Activated CD8-positive, alpha-beta memory T cell treated with anti-CD3 and anti-CD28 coated beads for 36 hours (primary cell): ENCODE results near the gene NKAIN2. TPM values are rescaled to one million over a fixed set of nuclear protein-coding genes. Genes with fewer than 3 reads are reported as not detected.

ENCODE experiments used
- CTCF ChIA-PET: fragments of 350-600 bp; sonication (Branson Sonifier 250); formaldehyde crosslinking; loops from one replicate; lab custom pipeline; 2021; ENCODE audit warnings: antibody characterized with exemption; lab: Charles Lee
- POLR2A ChIA-PET: fragments of 350-600 bp; sonication (Branson Sonifier 250); formaldehyde crosslinking; loops from one replicate; lab custom pipeline; 2021; ENCODE audit warnings: antibody characterized with exemption; lab: Charles Lee
- total RNA-seq, 2 experiments: library from RNA; stranded (reverse); gene quantifications; one replicate each; pipeline ENCODE4 v1.2.3, GENCODE V29; 2021

Gene NKAIN2
- total RNA-seq, 2 experiments from 2014 or later = not detected

DNA sequence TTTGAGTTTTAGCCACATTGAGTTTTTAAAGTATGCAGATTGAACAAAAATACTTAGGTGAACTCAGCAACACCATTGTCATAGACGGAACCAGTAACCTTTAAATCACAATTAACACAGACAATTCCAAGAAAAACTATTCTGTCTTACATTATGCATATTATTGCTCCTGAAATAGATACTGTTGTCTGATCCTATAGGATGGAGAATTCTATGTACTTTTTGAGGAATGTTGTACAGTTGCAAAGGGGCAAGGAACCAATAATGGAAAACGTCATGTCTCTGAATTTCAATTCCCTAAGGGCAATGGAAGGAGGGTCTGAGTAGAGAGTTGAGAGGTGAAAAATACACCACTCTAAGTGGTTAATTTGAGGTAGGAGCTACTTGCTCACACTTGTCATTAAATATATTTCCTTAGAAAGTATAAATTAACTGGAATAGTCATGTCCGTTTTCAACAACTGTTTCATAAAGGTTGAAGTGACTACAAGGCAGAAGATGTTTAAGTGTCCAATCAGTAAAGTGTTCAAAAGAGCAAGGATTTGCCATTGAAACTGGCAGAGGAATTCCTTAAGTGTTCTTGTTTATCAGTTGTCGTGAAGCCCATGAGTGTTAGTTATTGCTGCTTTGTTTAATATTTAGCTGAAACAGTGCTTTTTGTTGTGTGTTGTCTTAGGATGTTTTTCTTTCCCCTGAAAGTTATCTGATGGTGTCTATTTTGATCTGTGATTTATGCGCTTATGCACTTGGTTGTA is 1.3 kb downstream of the NKAIN2 start:
- CTCF ChIA-PET = no interaction called here
- POLR2A ChIA-PET = no interaction called here

DNA sequence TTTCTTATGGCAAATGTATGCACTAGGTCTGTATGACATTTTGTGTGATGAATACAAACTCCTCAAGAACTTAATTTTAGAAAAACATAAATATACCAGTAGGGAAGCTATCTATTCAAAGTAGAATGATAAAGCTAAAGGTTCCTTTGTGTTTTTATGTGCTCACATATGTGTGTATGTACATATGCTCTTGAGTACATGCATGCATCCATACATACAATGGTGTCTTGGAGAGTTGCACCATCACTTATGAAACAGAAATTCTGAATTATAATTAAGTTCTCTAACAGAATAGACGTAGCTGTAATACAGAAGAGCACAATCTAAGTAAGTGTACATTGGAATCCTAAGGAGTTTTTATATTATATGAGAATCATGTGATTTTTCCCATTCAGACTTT is 2.3 kb downstream of the NKAIN2 start:
- POLR2A ChIA-PET = no interaction called here
- CTCF ChIA-PET = no interaction called here

DNA sequence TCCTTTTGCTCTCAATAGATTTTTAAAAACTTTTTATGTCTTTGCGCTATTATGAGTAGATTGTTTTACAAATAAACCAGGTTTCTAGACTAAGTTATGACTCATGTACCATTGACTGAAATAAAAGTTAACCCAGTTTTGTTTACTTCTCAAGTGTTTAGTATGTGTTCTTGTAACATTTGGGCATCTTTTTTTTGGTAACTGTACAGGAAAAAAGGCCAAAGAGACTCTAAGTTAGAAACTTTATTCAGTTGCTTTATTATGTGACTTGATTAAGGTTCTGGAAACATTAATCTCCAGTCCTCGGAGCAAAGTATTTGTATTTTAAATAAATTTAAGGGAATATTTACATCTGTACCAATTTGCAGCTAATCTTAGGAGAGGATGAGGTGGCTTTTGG is 2.9 kb downstream of the NKAIN2 start:
- POLR2A ChIA-PET = no interaction called here
- CTCF ChIA-PET = no interaction called here

DNA sequence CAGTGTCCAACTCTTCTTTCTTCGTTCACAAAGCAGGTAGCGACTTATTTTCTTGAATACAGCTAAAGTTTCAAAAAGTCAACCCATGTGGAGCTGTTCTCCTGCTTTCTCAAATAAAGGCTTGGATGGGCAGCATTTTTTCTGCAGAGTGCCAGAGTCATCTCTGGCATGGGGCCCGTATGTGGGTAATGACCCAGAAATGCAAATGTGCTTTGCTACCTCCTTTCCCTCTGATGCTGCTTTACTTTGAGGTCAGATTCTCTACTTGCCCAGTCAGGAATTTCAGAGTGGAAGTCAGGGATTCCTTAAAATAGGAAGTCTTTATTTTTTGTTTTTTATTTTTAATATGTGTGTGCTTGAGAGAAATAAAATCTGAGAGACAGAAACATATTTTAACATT is 4.9 kb downstream of the NKAIN2 start:
- POLR2A ChIA-PET = no interaction called here
- CTCF ChIA-PET = no interaction called here

DNA sequence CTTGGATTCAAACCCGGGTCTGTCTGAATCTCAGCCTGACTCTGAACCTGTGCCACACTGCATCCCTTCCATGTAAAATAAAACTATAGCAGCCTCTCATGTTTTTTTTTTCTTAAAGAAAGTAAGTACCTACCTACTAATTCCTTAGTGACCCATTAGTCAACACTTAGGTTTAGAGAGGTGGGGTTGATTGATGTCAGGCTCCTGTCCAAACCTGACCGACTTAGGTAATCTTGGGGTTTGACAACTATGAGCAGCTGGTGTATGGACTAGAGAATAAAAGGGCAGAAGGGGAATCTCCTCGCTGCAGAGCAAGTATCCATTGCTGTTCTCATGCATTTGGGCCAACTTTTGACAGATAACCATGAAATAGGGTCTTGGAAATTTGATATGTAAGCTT is 6.5 kb downstream of the NKAIN2 start:
- ChIA-PET CTCF (no interaction called here), POLR2A (no interaction called here)

DNA sequence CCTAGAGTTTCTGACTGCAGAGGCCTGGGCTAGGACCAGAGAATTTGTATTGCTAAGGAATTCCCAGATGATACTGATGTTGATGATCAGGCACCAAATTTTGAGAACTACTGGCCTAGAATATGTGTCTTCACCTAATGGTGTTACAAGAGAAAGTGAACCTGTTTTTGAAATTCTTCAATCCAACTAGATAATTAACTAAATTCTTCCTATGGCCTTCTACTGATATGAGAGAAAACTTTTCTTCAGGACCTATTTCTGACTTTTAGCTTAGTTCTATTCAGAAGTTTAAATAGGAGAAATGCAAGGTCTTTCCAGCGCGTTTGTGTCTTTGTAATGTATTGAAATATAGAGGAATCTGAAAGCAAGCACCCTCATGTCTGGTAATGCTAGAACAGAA is 7.3 kb downstream of the NKAIN2 start:
- ChIA-PET POLR2A (no interaction called here), CTCF (no interaction called here)

DNA sequence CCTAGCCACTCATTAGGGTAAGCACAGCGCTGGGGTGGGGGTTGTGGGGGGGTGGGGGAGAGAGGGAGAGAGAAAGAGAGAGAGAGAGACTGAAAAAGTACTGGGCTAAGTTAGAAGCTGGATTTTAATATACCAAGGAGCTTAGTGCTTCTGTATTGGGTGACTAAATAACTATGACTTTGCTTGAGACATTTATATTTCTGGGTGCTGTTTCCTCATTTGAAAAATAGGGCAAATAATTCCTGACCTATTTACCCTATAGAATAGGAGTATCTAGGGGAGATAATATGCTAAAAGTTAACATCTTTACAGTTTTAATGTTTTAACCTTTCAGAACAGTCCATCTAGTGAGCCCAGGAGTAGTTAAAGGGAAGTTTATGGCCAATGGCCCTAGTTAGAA is 7.7 kb downstream of the NKAIN2 start:
- CTCF ChIA-PET = no interaction called here
- POLR2A ChIA-PET = no interaction called here

DNA sequence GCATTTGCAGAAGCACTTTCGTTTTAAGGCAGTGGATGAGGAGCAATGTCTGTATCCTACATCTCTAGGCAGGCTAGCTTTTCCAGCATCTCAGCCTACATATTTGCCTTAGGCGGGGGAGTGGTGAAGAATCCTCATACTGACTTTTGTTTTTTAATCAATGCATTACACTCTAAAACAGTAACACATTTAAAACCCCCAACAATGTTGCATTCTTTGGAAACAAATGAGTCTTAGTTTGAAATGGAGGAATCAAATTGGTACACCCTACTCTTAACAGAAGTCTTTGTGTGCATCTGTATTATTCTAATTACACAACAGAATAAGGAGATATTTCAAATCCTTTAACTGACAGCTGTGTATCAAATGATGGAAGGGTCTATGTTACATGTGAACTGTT is 9.0 kb downstream of the NKAIN2 start:
- ChIA-PET POLR2A (no interaction called here), CTCF (no interaction called here)

DNA sequence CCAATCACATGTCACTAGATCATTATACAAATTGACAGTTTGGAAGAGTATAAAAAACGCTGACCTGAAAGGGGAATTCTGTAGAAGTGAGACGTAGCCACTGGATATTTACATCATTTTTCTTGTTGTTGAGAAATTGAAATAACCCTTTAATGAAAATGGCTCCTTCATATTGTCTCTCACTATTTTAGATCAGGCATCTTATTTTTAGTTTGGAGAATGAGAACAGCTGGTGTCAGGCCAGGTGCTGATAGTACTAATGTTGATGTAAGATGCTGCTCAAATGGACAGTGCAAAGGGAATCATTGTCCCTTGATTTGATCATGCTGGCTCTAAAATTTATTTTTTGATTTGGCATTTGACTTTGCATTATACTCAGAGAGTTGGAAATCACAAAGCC is 17.4 kb downstream of the NKAIN2 start:
- POLR2A ChIA-PET = no interaction called here
- CTCF ChIA-PET = no interaction called here

DNA sequence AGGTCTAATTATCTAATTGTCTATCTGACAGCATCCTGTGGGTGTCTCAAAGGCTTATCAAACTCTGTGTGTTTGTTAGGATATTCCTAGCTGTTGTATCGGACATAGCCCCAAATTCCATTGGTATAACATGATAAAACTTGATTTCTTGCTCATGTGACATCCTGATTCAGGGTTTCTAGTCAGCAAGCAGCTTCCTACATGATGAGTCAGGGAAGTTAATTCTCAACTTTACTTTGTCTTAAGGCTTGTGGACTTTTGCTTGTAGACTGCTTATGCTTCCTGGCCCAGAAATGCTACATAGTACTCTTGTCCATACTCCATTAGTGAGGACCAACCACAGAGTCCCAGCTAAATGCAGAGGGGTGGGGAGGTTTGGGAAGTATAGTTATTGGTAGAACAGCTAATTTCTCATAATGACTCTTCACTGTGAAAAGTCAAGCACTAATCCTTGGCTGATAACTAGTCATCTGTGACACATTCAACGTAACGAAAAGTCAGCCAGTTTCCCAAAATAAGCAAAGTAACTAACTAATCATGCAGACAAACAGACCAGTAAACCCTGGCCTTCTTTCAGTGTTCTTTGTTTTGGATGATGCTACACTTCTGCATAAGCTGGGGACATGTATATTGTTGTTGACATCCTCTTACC is 25.8 kb downstream of the NKAIN2 start:
- CTCF ChIA-PET = no interaction called here
- POLR2A ChIA-PET = no interaction called here

DNA sequence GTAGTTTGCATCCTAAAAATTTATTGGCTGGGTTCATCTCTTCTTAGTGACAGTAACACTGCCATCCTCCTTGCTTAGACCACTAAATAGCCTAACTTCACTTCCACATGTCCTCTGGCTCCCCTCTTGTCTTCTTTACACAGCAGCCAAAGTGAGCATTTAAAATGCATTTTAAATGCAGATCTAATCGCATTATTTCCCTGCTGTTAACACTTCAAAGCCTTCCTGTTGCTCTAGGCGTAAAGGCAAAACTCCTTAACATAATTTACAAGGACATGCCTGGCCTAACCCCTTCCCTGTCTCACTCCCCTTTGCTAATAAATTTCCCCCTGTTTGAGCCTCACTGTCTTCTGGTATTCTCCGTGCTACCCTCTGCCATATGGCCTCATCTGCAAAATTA is 26.5 kb downstream of the NKAIN2 start:
- CTCF ChIA-PET = no interaction called here
- POLR2A ChIA-PET = no interaction called here

DNA sequence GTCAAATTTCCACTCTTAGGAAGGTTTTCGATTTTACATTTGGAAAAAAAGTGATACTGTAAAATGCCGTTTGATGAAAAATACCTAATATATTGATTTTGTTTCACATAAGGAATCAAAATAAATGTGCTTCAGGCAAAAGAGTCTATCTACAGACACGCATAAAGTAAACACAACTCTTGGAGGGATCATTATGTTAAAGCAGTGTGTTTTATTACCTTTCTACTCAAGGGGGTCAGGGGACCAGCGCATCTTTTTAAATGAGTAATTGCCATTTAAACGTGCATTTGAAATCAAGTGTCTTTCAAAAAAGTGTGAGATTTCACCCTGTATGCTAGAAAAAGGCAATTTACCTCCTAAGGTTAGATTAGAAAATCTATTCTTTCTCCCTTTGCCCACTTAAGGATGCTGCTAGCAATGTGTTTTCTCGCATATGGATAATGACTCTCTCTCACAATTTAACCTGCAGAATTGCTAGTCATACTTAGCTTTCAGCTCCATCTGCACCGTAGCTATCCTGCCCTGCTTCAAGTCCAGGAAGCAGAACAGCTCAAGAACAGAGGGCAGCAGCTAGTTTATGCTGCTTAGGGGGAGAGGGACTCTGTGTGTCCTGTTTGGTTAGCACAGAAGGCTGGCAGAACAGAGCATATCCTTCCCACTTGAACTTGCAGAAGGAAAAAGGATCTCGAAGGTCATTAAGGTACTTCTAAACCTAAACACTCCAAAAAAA is 35.0 kb downstream of the NKAIN2 start:
- CTCF ChIA-PET = no interaction called here
- POLR2A ChIA-PET = no interaction called here

DNA sequence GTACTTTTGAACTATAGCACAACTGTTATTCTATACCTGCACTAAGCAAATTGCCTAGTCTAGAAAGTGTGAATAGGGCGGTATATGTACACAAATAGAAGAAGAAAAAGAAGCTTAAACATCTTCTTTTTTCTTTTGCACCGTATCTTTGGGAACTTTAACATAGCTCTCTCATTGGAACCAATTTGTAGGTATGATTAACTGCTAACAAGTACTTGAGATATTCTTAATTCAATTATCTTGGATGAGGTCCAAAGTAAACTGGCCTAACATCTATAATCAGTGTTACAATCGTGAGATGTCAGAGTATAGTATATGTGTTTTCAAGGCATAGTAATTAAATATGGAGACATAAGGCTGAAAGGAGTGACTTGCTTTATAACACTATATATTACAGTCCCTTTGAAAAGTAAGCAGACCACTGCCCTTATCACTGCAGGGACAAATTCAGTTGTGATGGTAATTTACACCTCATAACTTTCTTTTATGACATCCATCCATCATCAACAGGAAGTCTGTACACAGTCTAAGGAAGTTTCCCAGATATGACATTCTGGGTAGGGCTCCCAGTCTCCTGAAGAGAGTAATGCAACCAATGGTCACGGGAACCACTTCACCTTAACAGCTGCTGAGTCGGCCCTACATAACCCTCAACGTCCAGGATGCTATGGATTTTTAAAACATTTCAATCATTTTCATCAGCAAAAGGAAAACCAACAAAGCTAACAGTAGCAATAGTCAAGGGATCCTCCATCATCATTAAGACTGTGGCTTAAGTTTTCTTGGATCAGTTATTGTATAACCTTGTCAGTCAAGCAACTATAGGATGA is 37.6 kb downstream of the NKAIN2 start:
- ChIA-PET POLR2A (no interaction called here), CTCF (no interaction called here)

DNA sequence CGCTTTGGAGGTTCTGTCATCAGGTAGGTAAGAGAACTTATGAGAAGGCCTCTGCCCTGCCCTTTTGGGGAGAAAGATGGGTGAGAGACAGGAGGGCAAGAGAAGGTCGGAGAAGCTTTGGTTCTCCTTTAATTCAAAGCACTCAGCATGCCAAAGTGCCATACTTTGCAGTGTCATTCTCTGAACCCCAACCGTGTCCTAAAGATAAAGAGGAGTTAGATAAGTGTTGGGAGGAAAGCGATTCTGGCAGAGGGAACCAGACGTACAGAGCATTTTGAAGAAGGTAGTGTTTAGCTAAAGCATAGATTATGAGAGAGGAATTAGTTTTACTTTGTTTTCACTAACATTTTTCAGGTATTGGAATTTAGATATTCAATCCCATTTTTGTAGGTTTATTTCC is 40.3 kb downstream of the NKAIN2 start:
- POLR2A ChIA-PET = no interaction called here
- CTCF ChIA-PET = no interaction called here

DNA sequence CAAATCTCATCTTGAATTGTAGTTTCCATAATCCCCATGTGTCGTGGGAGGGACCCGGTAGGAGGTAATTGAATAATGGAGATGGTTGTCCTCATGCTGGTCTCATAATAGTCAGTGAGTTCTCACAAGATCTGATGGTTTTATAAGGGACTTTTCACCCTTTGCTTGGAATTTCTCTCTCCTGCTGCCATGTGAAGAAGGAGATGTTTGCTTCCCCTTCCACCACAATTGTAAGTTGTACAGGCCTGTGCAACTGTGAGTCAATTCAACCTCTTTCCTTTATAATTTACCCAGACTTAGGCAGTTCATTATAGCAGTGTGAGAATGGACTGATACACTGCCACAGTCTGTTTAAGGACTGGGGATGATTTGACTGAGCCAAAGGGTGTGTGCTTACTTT is 44.7 kb downstream of the NKAIN2 start:
- ChIA-PET CTCF (no interaction called here), POLR2A (no interaction called here)

DNA sequence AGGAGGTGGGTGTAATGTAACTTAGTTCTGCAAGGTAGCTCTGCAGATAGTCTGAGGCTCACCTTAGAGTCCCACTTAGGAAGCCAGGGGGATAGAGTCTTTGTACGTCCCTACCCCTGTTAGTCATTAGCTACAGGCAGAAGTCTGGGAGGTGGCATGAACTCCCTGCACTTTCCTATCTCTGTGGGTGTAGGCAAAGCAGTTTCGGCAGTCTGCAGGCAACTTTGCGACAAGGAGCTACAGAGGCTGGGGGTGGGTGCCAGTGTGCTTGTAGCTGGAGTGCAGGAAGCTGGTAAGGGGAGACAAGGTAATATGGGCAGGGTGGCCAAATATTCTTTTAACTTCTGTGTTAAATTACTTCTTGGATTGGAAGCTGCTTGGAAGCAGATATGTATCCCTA is 45.7 kb downstream of the NKAIN2 start:
- ChIA-PET CTCF (no interaction called here), POLR2A (no interaction called here)

DNA sequence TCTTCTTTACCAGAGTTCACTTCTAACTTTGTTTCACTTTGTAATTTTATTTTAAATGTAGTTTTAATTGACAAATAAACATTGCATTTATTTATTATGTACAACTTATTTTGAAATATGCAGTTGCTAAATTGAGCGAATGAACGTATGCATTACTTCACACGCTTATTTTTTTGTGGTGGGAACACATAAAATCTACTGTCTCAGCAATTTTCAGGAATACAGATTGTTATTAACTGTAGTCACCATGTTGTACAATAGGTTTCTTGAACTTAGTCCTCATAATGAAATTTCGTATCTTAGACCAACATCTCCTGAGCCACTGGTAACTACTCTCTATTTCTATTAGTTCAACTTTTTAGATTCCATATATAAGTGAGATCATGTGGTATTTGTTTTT is 46.9 kb downstream of the NKAIN2 start:
- ChIA-PET POLR2A (no interaction called here), CTCF (no interaction called here)

DNA sequence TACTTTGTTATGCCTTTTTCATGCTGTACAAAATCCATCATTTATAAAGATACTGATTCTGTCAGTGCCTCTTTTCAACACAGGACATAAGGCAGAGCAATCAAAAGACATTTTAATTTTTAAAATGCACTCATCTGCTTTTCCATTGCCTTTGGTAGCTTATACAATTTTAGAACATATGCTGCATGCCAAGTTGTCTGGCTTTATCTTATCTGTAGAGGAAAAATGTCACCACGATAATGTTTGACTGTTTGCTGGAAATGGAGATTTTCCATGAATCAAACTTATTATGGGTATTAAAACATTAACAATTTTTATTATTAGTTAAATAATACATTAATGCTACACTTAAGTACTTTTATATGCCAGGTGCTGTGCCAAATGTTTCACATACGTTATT is 50.5 kb downstream of the NKAIN2 start:
- ChIA-PET CTCF (no interaction called here), POLR2A (no interaction called here)

DNA sequence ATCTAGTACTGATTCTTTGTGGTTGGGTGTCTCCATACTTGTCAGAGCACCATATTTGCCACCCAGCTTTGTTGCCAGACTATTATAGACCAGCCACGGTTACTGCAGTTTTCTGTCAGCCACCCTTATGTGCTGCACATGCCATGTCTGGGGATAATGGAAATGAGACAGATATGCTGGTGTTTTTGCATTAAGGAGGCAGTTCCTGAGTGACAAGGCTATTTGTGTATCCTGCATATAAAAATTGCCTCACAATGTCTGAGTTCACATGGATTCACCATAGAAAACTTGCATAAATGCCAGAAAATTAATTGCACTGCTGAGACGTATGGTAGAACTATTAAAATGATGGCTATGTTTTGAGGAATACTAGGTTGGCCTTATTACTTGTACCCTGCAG is 51.8 kb downstream of the NKAIN2 start:
- CTCF ChIA-PET = no interaction called here
- POLR2A ChIA-PET = no interaction called here

DNA sequence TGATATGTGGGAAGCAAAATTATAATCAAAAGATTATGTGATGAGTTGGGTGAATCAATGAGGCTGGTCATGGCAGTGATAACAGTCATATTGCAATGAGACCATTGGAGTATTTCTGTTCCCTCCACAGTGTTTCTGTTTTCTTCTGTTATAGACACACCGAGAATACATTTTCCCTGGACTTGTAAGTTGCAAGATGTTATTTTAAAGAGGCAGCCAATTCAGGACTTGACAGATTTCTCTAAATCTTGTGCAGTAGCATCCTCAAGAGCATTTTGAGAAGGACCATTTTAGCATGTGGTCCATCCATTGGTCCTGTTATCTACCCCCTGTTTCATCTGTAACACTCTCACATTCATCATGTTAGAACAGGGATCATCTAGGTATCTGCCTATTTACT is 55.6 kb downstream of the NKAIN2 start:
- POLR2A ChIA-PET = no interaction called here
- CTCF ChIA-PET = no interaction called here
